WI38 (cell line): ENCODE results near the gene DGKD.

Source experiments
- H3K4me3 ChIP-seq: 2 replicates; pipeline ENCODE4 v1.5.1; 2011; ENCODE audit warnings: low read depth, mild to moderate bottlenecking, control low read depth, low read length
- CTCF ChIP-seq: IDR thresholded peaks from 2 replicates; pipeline ENCODE4 v1.5.1; 2012; ENCODE audit warnings: low read depth, mild to moderate bottlenecking, control low read depth, low read length

The DGKD gene

GRCh38 chr2:233423552-233423860 is 69.2 kb downstream of the DGKD start:
- no peak overlapping the region for H3K4me3 ChIP-seq
- no peak for TF ChIP-seq CTCF

- TF ChIP-seq CTCF: no peak
- H3K4me3 ChIP-seq: no peak overlapping the region
Measured at GRCh38 chr2:233424154-233424951, 70.1 kb downstream of the DGKD start.

GRCh38 chr2:233426619-233427342 is 72.5 kb downstream of the DGKD start:
- no peak overlapping the region for H3K4me3 ChIP-seq
- TF ChIP-seq CTCF: no peak

DNA sequence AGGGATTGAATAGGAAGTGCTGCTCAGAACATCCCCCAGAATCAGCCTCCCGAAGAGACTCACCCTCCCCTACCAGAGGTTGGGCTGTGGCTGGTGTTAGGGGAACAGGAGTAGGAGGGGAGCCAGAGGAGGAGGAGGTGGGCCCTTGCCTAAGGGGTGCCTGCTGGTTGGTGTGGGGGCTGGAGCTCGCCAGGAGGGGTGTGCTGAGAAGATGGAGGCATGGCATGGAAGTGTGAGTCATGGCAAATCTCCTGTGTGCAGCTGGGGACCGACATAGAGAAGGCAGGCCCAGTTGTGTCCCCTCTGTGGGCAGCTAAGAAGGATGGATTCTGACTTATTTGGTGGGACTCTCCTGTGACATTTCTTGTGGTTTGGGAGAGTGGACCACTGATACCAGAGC is 73.7 kb downstream of the DGKD start:
- TF ChIP-seq CTCF: no peak
- H3K4me3 ChIP-seq: no peak overlapping the region

- no peak overlapping the region for H3K4me3 ChIP-seq
- no peak for TF ChIP-seq CTCF
Measured at GRCh38 chr2:233428438-233428837, 74.1 kb downstream of the DGKD start.

- H3K4me3 ChIP-seq: no peak overlapping the region
- no peak for TF ChIP-seq CTCF
Measured at GRCh38 chr2:233429175-233429897, 75.0 kb downstream of the DGKD start.

GRCh38 chr2:233430081-233430480 is 75.8 kb downstream of the DGKD start:
- TF ChIP-seq CTCF: no peak

More at GRCh38 chr2:233430081-233430480, 75.8 kb downstream of the DGKD start:
- H3K4me3 ChIP-seq: no peak overlapping the region
